HG02938 (cell line): ENCODE results near the gene SBNO2.

Experiments
- ATAC-seq: cut with Tn5 transposase; IDR thresholded peaks from one replicate; pipeline ENCODE4 v1.9.1; 2021; ENCODE audit warnings: mild to moderate bottlenecking, moderate library complexity; ENCODE audit not compliant: unreplicated experiment

SBNO2 gene

DNA sequence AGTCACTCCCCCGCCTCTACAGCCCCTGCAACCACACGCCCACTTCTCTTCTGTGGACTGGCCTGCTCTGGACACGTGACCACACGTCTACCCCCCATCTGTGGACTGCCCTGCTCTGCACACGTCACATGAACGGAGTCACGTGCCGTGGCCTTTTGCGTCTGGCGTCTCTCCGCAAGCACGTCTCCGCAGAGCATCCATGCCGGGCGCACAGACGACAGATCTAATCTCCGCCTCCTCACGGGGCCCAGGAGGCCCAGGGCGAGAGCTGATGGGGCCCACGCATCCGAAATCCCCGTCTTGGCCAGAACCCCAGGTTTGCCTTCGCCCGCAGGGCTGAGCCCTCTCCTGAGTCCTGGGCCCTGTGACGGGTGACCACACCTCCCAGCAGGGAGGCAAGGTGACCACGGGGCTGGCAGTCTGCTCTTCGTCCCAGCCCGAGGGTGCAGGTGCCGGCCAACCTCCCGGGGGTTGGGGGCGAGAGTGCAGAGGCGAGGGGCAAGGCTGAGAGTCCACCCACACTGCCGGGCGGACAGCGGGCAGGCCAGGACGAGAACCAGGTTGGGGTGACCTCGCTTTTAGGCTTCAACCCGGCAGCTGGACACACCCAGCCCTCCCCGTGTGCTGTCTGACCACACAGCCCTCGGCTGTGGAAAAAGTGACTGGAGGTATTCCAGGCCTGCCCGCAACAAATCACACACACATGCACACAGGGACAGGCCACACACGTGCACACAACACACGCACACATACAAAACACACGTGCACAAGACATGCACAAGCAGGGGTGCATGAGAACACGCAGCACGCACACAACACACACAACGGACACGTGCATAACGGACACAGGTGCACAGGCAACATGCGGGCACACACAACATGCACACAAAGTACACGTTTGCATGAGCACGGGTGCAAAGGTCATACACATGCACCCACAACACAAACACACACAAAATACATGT, 3.9 kb downstream of the SBNO2 start:
- ATAC-seq: no peak

DNA sequence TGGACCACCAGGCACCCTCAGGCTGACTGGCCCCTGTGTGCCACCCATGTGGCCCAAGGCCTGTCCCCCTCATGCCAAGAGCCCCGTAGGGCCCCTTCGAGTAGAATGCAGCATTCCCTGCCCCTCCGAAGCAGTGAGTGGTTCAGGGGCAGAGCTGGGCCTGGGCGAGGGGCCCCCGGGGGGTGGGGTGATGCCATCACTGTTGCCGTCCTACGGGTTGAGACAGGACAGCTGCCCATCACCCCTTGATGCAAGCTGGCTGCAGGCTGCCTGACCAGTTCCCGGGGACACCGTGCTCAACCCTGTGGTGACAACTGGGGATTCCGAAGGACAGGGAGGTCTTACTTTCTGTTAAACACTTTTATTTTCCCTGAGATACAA, 4.7 kb downstream of the SBNO2 start:
- ATAC-seq: no peak

DNA sequence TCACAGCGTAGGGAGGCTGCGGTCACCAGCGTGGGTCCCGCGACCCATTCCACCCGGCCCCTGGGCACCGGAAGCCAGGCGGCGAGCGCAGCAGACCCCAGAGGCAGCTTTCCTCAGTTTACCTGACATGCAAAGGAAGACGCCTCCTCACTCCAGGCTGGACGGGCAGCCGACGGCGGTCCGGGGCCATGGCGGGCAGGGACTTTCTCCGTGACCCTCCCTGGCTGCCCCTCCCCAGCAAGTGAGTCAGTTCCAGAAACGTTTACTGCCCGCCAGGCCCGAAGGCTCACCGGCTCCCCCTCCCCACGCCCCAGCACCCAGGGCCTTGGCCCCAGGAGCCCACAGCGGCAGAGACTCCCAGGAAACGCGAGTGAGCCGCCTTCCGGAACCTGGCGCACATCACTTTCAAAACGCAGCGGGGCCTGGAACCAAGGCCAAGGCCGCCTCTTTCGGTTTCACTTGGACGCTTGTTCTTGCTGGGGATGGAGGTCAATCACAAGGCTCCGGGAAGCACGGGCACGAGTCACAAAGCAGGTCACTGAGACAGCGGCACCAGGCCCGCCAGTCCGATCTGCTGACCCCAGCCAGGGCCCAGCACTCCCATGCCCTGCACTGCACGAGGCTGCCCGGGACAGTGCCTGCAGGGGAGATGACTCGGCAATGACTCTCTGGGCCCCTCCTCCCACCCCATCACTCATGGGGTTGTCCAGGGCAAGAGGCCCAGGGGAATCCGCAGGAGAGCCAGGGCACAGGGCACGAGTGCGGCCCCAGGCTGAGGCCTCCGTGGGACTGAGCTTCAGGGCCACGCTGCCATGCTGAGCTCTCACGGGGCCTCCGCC, 5.3 kb downstream of the SBNO2 start:
- ATAC-seq: no peak

DNA sequence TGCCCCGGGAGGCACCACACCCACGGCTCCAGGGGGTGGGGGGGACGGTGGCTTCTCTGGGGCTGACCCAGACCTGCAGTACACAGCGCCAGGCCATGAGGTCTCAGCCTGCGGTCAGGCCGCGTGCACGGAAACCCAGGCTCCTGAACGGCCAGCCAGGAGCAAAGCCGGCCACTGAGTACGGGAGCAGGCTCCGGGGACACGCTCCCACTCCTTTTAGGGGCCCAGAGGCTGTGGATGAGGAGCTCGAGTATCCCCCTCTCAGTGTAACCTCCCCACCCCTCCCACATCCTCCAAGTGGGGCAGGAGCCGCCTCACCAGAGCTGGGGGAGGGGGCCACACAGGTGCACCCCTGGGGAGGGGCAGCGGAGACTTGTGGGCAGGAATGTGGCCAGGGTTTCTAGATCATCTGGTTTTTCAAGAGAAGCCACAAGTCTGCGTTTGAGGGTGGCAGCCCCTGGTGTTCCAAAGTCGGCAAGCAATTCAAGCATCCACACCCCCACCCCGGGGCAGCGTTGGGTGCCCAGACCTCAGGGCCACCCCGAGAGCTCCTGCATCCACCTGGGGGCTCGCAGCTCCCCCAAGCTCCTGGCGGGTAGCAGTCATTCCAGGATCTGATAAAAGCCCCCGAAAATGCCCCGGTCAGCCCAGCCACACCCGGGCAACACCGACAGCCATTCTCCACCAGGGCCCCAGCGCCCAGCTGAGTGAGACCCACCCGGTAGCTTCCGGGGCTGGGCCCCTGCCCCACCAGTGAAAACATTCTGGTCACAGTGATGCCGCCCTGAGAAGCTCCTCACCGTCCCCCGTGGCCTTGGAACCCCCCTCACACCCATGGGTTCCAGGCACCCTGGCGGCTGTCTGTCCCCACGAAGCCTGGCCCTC, 6.1 kb downstream of the SBNO2 start:
- no peak for ATAC-seq

DNA sequence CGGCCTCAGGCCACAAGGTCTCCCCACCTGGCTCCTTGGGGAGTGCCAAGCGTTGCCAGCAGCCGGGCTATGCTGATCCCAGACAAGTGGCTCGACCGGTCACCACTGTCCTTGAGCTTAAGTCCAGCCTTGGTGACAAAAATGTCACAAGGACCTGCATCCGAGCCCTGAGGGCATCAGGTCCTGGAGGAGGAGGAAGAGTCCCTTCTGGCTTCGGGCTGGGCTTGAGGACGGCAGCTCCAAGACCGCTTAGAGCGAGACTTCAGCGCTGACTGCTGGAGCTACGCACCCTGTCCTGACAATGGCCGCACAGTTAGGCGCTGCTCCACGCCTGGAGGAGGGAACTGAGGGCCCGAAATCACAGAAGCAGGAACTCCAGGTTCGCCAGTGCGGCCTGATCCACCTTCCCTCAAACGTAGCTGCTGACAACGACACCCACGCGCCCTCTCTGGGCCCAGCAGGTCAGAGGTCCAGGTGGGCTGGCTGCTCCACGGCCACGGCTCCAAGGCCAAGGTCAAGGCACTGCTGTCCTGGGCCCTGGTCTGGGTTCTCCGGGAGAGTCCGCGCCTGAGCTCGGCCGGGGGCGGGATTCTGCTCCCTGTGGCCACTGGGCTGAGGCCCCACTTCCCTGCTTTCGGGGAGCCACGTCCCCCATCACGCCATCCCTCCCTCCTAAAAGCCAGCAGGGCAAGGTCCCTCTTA, 7.0 kb downstream of the SBNO2 start:
- ATAC-seq: no peak

DNA sequence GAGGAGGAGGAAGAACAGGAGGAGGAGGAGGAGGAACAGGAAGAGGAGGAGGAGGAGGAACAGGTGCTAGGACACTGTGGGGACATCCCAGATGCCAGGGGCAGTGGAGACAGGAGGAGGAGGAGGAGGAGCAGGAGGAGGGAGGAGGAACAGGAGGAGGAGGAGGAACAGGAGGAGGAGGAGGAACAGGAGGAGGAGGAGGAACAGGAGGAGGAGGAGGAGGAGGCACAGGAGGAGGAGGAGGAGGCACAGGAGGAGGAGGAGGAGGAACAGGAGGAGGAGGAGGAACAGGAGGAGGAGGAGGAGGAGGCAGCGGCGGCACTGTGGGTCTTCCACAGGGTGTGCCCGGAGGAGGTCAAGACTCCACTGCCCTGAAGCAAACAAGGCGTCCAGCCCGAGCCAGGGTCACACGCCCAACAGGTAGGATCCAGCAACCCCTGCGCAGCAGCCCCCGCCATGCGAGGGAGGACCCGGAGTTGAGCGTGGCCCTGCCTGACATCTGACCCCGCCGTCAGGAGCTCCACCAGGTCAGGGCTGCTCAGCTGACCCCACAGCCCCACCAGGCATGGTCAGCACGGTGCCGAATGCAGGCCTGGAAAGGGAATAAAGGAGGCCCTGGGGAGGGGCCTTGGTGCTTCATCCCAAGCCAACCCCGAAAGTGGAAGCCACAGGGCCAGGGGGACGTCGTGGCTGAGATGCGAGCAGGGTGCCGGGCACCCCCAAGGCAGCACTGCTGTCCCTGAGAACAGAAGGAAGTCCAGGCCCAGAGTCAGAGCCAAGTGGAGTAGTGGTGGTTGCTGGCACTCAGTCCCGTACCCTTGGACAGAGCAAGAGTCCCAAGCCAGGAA, 9.2 kb downstream of the SBNO2 start:
- no peak for ATAC-seq

DNA sequence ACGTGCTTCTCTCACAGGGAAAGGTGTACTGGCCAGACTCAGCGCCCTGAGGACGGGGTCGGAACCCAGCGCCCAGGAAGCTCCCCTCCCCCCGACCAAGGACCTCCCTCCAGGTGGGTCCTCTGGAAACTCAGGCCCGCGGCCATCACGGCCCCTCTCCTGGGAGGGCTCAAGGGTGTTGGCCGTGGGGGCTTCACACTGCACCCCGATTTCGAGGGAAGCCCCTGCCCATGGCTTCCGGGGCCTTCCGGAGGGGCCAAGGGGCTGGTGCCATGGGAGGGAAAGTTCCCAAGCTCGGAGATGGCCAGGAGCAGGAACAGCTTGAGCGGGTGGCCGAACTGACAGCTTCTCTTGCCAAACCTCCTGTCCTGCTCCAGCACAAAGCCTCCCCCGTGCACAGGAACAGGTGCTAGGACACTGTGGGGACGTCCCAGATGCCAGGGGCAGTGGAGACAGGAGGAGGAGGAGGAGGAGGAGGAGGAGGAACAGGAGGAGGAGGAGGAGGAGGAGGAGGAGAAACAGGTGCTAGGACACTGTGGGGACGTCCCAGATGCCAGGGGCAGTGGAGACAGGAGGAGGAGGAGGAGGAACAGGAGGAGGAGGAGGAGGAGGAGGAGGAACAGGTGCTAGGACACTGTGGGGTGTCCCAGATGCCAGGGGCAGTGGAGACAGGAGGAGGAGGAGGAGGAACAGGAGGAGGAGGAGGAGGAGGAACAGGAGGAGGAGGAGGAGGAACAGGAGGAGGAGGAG, 10.0 kb downstream of the SBNO2 start:
- no peak for ATAC-seq

DNA sequence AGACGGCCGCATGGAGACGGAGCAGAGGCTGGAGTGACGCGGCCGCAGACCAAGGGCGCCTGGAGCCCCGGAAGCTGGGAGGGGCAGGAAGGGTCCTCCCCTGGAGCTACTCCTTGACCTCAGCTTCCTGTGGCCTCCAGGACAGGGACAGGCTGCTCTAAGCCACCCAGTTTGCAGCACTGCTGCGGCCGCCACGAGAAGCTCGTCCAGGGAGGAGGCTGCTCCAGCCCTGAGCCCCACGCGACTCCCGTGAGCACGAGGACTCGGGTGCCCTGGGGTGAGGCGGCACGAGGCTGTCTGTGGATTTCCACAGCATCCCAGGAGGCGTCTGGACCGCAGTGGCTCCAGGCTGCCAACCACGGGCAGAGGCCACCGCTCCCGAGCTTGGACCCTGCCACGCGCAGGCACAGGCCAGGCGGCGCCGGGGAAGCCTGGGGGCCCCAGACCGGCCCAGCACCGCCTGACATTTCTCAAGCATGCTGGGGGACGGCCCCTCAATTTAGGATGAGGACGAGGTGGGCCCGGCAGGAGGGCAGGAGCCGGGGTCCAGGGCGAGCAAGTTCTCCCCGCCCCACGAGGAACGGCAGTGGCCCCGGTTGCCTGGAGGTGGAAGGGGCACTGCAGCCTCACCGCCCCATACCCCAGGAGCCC, 10.7 kb downstream of the SBNO2 start:
- ATAC-seq: no peak

DNA sequence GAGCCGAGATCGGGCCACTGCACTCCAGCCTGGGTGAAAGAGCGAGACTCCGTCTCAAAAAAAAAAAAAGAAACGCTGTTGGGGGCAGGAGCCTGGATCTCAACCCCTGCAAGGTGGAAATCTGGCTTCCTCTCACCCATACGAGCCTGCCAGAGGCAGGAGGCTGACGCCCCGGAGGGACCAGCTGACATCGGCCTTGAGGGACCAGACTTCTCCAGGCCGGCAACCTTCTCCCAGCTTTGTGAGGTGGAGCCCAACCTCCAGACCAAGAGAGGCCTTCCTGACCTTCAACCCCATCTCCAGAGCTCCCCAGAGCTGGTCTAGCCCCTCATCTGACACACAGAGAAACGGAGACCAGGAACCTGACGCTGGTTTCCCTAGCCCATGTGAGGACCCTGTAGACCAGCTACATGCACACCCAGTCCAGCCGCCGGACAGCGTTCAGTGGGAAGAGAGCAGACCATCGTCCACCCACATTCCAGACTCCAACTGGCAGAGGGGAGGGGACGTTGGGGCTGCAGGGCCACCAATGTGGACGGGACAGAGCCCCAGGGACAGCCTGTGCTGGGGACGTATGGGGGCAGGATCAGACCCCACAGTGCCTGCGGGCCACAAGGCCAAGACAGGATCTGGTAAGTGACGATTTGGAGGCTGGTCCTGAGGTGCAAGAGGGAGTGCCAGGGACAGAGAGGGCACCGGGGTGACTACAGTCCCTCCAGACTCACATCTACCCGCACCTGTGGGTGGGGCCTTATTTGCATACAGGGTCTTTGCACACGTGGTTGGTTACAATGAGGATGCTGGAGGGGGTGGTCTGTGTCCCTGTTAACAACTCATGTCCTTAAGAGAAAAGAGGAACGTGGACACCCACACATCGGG, 11.4 kb downstream of the SBNO2 start:
- ATAC-seq: no peak

DNA sequence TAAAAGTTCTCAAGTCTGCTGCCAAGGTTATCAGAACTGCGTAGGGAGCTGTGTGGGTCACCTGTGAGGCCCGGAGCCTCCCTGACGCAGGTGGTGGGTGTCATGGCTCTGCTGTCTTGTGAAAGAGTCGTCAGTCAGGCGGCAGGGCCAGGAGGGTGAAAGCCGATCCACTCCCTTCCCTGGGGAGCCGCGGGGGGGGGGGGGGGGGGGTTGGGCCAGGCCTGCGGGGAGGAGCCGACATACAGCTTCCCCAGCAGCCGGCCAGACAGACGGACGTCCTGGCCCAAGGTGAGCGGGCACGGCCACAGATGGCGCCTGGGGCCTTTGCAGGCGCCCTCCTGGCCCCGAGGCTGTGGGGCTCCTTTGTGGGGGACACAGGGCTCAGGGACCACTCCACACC, 12.4 kb downstream of the SBNO2 start:
- ATAC-seq: no peak

DNA sequence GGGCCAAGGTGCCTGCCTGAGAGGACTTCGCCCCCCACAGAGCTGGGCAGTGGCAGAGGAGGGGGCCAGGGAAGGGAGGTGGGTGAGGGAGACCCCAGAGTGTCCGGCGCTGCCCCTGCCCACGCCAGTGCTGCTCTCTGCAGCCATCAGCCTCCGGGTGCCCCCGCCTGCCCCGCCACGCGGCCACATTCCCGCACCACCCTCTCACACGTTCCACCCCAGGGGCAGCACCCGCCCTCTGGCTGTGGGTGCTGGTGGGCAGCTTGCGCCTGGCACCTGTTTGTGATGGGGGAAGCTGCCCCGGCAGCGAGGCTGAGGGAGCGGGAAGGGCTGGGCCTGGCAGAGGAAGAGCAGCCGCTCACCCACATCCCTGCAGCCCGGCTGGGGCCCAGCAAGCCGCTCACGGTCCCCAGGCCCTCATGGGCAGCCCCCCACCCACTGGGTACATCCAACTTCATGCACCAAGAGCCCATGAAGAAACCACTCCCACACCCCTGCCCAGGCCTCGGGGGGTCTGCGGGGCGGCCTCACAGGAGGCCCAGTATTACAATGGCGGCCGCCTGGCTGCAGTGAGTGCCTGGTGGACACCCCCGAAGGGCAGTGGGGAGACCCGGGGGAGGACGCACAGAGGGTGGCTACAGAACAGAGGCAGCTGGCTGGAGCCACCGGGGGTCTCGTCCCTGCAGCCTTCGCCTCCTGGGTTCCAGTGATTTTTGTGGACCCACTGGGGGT, 14.0 kb downstream of the SBNO2 start:
- ATAC-seq: no peak

DNA sequence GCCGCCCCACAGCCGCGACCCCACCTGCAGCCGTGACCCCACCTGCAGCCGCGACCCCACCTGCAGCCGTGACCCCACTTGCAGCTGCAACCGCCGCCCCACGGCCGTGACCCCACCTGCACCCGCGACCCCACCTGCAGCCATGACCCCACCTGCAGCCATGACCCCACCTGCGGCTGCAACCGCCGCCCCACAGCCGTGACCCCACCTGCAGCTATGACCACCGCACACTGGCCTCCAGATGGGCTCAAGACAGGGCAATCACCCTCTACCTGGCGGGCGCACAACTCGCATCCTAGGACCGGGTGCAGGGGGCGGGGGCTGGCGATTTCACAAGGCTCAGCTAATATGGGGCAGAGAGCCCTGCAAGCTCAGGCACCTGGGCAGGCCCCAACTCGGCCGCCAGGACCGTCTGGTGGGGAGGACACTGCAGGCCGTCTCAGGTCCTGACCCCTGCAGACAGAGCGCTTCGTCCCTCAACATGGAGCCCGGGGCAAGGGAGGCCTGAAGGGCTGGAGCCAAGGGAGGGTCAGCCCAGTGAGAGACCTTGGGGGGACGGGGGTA, 15.1 kb downstream of the SBNO2 start:
- ATAC-seq: no peak

DNA sequence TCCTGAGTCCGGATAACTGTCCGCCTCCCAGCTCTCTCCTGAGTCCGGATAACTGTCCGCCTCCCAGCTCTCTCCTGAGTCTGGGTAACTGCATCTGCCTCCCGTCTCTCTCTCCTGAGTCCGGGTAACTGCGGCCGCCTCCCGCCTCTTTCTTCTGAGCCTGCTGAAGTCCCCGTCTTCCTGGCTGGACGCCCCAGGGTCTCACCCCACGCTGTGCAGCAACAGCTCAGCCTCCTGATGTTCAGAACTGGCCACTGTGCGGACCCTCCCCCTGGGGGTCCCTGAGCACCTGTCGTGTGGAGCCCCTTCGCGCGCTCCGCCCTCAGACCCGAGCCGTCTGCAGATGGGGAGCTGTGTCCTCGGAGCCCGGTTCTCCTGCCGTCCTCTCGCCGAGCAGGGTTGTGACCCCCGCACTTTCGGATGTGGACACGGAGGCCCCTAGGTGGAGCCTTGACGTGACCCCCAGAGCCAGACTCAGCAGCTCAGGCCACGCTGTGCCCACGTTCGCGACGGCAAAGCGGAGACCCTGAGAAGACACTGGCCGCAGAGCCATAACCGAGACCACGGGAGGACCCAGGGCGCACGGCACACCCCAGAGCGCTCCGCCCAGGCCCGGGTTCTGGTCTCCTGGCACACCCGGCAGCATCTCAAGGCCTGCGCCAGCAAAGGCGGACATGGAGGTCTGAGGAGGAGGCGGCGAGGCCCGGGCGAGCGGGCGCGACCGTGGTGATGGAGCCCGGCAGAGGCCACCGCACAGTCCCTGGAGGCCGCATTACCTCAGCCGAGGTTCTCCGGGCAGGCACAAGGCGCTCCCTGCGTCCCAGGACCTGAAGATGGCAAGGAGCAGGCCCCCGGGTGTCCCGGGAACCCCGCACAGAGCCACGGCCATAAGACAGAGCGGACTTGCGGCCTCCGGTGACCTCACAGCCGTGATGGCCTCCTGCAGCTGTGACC, 15.9 kb downstream of the SBNO2 start:
- no peak for ATAC-seq

DNA sequence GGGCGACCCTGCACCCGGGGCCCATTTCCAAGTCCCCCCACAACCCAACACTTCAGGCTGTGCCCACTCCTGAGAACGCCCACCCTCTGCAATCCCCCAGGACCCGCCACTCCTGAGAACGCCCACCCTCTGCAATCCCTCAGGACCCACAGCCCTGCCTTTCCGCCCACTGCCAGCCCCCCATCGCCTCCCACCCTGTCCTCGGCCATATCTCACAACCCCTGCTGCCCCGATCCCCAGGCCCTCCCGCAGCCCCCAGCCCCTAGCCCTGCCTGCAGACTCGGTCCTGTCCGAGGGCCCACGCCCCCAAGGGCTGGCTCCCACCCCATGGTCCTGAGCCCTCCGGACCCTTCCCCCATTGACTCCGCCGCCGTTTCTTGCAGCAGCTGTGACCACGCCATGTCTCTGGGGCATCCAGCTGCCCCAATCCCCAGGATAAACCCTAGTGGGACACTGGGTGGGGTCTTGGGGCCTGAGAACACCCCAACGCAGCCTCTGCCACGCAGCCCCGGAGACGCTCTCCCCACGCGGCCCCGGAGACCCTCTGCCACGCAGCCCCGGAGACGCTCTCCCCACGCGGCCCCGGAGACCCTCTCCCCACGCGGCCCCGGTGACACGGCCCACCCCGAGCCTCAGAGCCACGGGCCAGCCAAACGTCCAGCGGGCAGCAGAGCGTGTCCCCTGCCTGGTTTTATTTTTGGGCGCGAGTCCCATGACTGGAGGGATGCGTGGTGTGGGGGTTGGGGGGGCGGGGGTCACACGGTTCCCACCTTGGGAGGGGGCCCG, 17.0 kb downstream of the SBNO2 start:
- no peak for ATAC-seq
